GM19023 (cell line): Measurements from ENCODE around the gene CDCA4.

Source experiments
- ATAC-seq: cut with Tn5 transposase; IDR thresholded peaks from one replicate; pipeline ENCODE4 v1.9.1; 2021; ENCODE audit warnings: mild to moderate bottlenecking, moderate library complexity; ENCODE audit not compliant: unreplicated experiment

The CDCA4 gene

GRCh38 chr14:104966981-104967385 is 53.9 kb downstream of the CDCA4 start:
- no peak for ATAC-seq

DNA sequence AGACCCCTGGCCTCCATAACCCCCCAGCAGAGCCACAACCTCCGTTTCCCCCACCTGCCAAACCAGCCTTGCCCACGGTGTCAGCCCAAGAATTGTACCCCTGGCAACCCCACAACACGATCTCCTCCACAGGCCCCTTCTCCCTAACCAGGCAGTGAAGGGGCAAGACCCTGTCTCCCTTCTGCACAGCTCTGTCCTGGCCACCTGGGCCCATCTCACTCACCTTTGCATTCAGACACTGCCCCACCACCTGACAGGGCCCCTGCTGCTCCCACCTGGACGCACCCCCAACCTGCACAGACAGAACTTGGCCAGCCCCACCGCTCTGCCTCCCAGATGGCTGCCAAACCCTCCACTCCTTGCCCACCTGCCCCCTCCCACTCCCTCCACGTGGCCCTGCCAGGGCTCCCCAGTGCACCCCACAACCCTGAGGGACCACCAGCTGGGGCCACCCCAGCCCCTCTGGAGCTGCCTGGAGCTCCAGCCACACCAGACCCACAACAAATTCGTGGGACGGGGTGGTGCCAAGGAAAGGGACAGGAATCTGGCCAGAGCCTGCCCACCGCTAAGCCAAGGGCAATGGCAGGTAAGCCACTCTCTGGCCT is 54.5 kb downstream of the CDCA4 start:
- no peak for ATAC-seq

DNA sequence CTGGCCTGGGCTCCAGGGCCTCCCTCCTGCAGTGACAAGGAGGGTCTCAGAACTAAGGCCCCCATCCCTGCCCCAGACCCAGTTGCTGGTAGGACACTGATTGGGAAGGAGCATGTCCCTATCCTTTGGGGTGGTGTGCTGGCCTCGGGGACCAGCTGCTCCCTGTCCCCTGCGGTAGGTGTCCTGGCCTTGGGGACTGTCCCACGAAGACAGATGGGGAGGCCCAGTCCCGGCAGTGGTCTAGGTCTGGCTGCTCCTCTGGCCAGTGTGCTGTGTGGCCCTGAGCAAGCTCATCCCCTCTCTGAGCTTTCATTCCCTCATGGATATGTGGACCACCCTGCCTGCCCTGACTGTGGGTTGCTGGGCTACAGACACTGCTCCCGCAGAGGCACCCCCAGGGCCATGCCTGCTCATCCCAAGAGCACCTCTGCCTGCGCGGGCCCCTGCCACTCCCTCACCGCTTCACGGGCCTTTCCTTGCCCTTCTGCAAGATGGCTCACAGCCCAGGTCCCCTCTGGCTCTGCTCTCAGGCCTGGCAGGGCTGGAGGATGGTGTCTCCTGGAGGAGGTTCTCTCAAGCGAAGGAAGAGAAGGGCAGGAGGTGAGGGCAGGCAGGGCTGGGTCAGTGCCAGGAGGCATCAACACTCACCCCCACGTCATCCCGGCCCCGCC is 55.2 kb downstream of the CDCA4 start:
- ATAC-seq = no peak

- ATAC-seq = no peak
Observed at GRCh38 chr14:104964546-104964945, 56.3 kb downstream of the CDCA4 start.
